Embryonic facial prominence (tissue), 1 donor: Measurements from ENCODE around the gene DNAH6.
"Not testable (repeated sequence)": the region's sequence is repeated elsewhere in the genome, so short reads cannot be mapped to it uniquely, and the experiment has no call there.

Experiments
- DNase-seq: peaks from one replicate; pipeline ENCODE4 v3.0.0-alpha.2; 2016; ENCODE audit errors: extremely low spot score

DNAH6 gene

GRCh38 chr2:84511024-84511423 is 5.3 kb upstream of the DNAH6 start:
- DNase-seq = not testable (repeated sequence)

GRCh38 chr2:84515788-84516187 is 510 bp upstream of the DNAH6 start:
- no peak for DNase-seq

DNA sequence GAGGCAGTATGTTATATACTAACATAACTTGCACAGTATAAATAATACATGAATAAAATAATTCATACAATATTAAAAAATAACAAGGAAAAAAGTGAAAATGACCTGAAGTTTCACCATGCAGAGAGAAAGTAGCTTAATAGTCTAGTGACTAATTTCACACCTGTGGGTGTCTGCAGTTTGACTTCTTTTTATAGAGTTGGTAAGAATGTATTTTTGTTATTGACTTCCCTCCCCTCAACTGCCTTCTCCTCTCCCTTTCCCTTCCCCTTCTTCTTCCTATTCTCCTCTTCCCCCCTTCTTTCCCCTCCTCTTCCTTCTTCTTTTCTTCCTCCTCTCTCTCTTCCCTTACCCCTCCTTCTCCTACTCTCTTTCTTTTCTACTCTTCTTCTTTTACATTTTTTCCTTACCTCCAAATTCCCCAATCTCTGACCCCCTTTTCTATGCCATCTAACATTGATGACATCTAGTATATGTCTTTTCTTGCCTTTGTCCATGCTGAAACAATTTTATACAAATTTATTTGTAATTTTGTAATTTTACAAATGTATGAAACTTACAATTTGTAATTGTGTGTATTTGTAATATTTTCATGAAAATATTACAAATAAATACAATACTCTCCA is 3.1 kb downstream of the DNAH6 start:
- no peak for DNase-seq

- no peak for DNase-seq
Observed at GRCh38 chr2:84526562-84526961, 10.3 kb downstream of the DNAH6 start.

DNA sequence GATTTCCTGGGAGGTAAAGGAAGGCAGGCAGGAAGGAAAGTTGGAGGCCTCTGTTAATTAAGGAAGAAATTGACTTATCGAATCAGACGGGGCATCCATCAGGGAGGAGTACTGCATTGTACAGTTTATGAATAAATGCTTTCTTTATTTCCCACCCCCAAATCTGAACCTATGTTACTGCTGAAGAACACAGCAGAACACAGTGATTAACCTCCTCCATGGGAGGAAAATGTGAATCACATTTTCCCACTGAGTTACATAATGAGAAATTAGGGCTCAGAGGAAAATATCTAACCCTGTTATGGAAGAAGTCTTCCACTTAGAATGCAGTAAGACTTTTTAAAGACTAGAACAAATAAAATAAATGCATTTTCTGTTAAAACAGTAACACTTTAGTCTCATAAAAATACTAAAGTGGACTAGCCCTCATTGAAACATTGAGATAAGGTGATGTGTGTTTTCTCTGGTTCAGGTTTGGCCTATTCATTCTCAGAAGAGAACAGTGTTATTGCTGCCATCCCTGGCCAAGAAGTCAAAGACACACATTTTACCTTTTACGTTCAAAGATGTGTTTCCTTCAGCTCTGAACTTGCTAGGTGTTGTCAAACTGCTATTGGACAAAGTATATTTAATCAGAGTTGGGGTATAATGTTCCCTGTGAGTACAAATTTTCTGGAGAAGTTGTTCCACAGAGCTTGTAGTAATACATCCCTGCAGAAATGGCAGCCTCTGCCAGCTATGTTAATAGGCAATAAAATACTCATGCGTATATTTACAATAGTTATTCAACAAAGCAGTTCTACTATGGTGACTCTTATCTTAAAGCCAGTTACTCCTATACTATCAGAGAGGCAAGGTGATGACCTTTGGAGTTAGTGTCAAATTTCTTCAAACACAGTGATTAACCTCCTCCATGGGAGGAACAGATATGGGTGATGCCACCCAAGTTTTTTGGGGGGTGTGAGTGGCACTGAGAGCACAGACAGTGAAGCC is 11.1 kb downstream of the DNAH6 start:
- no peak for DNase-seq

- DNase-seq = no peak
Observed at GRCh38 chr2:84532291-84532690, 16.0 kb downstream of the DNAH6 start.

DNA sequence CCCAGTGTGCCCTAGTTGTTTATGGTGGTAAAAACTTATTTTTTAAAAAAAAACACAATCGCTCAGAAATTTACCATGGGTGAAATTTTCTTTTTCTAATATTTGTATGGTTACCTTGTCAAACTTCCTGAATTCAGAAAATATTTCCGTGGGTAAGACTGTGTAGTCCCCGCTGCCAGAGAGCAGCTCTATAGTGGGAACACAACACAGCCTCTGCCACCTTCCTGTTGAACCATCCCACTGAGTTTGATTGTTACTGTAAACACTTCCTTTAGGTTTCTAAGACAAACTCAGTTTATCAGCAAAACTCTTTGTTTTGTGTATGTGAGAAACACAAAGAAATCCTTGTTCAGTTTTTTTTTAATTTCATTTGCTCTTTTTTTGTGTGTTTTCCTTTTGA is 17.9 kb downstream of the DNAH6 start:
- no peak for DNase-seq

- no peak for DNase-seq
Observed at GRCh38 chr2:84537251-84537650, 21.0 kb downstream of the DNAH6 start.

DNA sequence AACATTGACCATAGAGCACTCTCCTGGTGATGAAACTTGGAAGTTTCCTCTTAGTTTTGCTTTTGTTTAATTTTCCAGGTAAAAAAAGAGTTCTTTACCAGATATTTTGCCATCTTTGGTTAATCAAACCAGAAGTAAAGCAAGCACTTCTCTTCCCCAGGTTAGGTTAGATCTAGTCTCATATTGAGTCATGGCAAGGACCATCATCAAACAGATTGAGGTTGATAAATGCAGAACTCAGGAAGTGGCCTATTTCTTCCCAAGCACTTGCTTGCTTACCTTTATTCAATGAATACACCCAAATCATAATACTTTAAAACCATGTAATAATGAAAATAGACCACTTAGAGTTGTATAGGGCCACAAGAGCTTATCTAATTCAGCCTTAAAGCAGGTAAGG is 23.4 kb downstream of the DNAH6 start:
- no peak for DNase-seq

- no peak for DNase-seq
Observed at GRCh38 chr2:84545005-84545404, 28.7 kb downstream of the DNAH6 start.

DNA sequence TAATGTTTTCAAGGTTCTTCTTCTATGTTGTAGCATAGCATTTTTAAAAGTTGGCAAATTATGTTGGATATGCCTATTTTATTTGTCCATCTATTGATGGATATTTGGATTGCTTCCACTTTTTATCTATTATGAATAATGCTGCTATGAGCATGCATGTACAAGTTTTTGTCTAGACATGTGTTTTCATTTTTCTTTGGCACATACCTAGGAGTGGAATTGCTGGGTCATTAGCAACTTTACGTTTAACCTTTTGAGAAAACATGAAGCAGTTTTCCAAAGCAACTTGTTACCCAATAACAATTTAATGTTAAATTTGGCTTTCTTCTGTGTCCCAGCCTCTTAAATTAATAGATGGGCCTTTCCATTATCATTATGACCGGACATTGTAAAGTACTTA is 30.3 kb downstream of the DNAH6 start:
- DNase-seq = no peak

GRCh38 chr2:84548303-84548702 is 32.0 kb downstream of the DNAH6 start:
- DNase-seq = no peak

GRCh38 chr2:84550916-84551315 is 34.6 kb downstream of the DNAH6 start:
- no peak for DNase-seq

DNA sequence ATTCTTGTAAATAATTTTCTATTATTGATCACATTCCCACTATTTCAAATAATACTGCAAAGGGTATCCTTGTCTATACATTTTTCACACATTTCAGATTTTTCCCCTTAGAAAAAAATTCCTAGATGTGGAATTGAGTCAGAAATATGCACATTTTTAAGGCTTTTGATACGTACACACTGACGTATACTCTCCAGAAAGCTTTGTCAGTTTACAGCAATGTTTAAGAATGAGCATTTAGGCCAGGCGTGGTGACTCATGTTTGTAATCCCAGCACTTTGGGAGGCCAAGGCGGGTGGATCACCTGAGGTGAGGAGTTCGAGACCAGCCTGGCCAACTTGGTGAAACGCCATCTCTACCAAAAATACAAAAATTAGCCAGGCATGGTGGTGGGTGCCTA is 35.2 kb downstream of the DNAH6 start:
- DNase-seq = not testable (repeated sequence)

DNA sequence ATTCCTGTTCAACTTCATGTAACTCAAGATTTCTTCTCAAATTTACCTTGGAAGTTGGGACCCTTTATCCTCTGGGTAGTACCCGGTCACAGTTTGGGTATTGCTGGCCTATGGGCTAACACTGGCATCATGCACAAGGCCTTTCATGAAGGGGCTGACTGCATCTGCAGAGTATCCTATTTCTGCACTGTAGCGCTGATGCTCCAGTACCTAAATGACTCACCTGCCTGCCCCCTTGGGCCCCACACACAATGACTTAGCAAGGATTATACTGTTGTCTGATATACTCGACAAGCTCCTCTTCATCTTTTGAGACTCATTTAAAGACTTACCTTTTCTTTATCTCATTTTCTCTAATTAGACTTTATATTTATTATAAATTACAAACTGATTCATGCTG is 39.9 kb downstream of the DNAH6 start:
- DNase-seq = no peak

GRCh38 chr2:84559838-84560237 is 43.5 kb downstream of the DNAH6 start:
- DNase-seq = no peak

DNA sequence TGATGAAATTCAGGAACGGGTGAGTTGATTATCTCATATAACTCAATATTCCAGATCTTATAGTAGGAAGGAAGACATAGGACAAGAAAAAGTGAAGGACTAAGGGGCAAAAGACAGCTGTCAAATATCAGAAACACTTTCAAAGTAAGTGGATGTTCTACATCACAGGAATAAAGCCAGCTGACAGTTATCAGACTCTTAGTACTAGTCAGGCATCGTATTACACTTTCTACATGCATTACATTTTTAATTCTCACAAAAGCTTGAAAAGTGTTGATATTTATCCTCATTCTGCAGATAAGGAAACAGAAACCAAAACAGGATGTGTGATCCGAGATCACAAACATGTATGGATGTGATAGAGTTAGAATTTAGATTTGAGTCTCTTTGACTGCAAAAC is 63.4 kb downstream of the DNAH6 start:
- no peak for DNase-seq

DNA sequence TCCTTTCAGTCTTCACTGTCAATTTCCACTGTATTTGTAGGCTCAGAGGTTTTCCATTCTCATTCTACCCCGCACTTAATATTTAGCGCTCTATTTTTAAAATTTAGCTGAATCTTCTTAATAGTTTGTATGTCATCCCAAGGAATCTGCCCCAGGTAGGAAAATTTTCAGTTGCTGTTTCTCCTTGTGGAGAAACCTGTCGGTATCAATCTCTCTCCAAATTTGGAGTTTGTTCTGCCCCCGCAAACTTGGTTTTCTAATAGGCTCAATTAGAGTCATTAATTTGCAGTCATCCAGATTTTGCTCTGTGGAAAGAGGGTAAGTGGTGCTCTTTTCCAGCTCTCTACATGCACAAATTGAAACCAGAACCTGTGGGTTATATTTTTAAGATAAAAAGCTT is 87.6 kb downstream of the DNAH6 start:
- no peak for DNase-seq

DNA sequence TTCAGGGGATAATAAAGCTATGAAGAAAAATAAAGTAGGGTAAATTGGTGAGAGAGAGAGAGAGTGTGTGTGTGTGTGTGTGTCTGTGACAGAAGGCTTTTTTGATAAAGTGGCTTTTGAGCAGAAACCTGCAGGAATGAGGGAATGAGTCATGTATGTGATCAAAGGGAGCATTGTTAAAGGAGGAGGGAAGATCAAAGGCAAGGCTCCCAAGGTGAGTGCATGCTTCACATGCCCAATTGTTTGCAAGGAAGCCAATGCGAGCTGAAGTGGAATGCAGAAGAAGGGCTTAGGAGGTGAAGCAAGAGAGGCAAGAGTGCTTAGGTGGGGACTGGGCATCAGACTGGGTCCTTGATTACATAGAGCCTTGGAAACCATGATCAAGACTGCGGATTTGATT is 96.8 kb downstream of the DNAH6 start:
- no peak for DNase-seq

DNA sequence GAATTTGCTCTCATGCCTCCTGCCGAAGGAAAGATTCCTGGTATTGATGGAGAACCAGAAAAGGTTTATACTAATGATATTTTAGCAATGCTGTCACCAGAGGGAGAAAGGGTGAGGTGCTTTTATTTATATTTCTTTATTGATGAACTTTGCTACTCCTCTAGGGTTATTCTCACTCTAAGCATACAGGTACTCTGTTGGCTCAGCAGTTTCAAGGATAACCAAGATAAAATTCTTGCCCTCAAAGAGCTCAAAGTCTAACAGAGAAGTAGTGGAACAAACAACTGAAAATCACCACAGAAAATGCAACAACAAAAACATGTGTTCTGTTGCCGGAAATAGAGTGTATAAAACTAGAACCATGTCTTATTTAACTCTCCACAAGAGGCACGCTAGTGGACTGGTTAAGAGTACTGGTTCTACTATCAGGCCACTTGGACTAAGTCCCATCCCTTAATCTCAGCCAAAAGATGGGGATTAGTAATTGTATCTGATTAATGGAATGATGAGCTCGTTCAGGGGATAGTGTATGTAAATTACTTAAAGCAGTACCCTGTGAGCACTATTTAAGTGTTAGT is 103.6 kb downstream of the DNAH6 start:
- DNase-seq = no peak

DNA sequence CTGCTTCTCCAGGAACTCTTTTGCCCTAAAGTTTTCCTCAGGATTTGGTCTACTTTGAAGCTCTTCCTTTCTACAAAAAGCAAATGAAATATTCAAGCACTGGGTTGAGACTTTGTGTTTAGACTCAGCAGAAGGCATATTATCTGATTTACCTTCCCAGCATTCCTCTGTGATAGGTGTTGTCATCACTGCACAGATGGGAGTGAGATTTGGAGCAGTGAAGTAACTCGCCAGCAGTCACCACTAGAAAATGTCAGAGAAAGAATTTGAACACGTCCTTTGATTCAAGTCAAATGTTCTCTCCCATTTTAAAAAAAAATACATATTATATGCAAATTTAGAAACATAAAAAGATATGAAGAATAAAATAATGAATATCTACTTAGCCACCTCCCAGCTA is 112.2 kb downstream of the DNAH6 start:
- DNase-seq = no peak

DNA sequence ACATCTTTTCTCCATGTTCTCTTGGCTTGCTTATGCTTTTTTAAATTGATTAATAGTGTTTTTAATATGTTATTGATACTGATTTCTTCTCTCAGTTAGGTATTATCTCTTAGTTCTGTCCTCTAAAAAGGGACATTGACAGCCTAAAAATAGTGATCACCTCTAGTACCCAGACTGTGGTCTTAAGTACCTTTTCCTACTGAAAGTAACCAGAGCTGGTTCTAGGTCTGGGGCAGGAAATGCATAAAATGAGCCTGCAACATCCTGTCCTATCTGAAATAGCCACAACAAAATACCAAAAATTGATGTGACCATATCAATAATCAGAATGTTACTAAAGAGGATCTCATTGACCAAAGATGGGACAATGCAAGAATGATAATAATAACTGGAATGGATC is 113.3 kb downstream of the DNAH6 start:
- DNase-seq = no peak

DNA sequence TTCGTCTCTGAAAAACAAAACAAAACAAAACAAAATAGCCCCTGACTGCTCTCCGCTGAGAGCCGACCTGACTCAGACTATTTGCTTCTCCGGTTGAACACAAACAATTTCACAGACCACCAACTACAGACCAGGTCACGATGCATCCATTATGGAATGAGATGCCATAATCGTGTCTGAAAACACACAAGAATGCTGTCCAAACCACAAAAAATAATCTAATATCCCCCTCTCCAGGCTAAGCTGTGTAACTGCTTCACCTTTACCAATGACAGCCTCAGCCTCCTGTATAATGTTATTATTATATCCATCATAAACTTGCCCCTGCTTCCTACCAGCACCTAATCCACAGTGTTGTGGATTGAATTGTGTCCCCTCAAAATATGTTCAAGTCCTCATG is 114.7 kb downstream of the DNAH6 start:
- no peak for DNase-seq
